Heart left ventricle (tissue), 13 donors: ENCODE results near the gene BOC.

ENCODE experiments used
- CTCF ChIP-seq, 12 donors: fragments of 200-600 bp; sonication (generic) in 4 of 12; IDR thresholded peaks; one replicate each; pipeline versions ENCODE4 v1.5.0 to v1.8.0; 2018 to 2022; ENCODE audit warnings: antibody characterized with exemption in 12 of 12, mild to moderate bottlenecking in 5 of 12
- POLR2A ChIP-seq, 2 donors: fragments of 450-650 bp; IDR thresholded peaks; one replicate each; pipeline ENCODE4 v1.6.1; 2017; ENCODE audit warnings: antibody characterized with exemption in 2 of 2, mild to moderate bottlenecking in 2 of 2, moderate library complexity in 2 of 2
- donor health status: ischemic (EF 13 %, LVEDD 7.1; RV severe dilation, severe dysfunction).
- donor health status: DM: no; HTN: yes; CAD: no.
- donor health status: DM: no; HTN: no; CAD: no.
- donor health status: ischemic (EF 25% LVEDD 6.9; RV normal size, moderate dysfunction).
- donor health status: ischemic (EF 25% LVEDD 5.7; RV mildly dilated, moderate dysfunction).
- donor health status: ischemic (EF 35%, LVEDD 5.7; RV mildly dilated, moderate dysfunction).
- donor health status: nonischemic (EF 11% LVEDD 7.7; RV severe dilation, severe dysfunction).
- donor health status: DM: yes; HTN: yes; CAD: no.
- donor health status: PGD.
- donor health status: ischemic (EF 29% LVEDD 5.4; RV normal size, mild dysfunction).
- donor health status: nonischemic (EF 23%, LVEDD 6.1; RV moderate dilation, normal function).

- TF ChIP-seq POLR2A (IDR thresholded peaks at IDR 0.05) (no peak), CTCF (IDR thresholded peaks at IDR 0.05) (no peak)
These were observed 37.1 kb upstream of the BOC start for GRCh38 chr3:113174304-113174703.
